HG02973 (cell line): Measurements from ENCODE around the gene ZNF814.
"Not testable (repeated sequence)": the region's sequence is repeated elsewhere in the genome, so short reads cannot be mapped to it uniquely, and the experiment has no call there.

Experiments
- ATAC-seq: cut with Tn5 transposase; IDR thresholded peaks from one replicate; pipeline ENCODE4 v1.9.1; 2021; ENCODE audit warnings: moderate library complexity; ENCODE audit not compliant: unreplicated experiment

ZNF814 gene

GRCh38 chr19:57888560-57889231, at the start of gene ZNF814:
ZNF814 (minus strand) TSS chr19:57889037; CDS start chr19:57888802, 235 bp downstream.
- no peak for ATAC-seq

DNA sequence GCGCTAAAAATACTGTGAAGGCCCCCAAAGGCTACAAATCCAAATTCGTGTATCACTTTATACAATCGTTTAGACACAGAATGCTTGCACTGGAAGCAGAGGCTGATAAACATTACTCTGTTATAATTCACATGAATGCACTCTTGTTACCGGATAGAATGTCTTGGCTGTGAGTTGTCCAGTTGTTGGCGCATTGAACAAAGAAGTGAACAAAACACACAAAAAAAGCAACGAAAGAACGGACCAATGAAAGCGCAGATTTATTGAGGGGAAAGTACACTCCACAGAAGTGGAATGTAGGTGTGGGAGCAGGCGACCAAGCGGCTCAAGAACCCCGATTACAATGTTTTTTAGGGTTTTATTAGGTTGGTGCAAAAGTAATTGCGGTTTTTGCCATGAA, 46.9 kb upstream of the ZNF814 start:
- no peak for ATAC-seq

- ATAC-seq, result no peak
Measured at GRCh38 chr19:57934820-57935665, 46.2 kb upstream of the ZNF814 start, which contains the start of gene ZNF418. ZNF418 (minus strand) TSS chr19:57935402; CDS start chr19:57933822, 1,580 bp downstream.

DNA sequence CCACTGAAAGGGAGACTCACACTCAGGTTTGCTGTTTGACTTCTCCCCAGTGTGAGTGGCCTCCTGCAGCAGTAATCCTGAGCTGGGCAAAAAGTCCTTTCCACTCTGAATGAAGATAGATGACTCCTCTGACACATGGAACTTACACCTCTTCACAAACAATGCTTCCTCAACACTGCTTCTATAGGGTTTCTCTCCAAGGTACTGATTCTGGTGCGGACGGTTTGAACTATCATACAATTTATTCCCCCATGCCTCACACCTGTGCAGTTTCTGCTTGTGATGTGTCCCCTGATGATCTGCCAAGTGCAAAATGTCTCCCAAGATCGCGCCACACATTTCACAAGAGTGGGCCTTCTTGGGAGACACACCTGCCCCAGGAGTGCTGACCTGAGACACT, 38.8 kb upstream of the ZNF814 start:
- no peak for ATAC-seq

DNA sequence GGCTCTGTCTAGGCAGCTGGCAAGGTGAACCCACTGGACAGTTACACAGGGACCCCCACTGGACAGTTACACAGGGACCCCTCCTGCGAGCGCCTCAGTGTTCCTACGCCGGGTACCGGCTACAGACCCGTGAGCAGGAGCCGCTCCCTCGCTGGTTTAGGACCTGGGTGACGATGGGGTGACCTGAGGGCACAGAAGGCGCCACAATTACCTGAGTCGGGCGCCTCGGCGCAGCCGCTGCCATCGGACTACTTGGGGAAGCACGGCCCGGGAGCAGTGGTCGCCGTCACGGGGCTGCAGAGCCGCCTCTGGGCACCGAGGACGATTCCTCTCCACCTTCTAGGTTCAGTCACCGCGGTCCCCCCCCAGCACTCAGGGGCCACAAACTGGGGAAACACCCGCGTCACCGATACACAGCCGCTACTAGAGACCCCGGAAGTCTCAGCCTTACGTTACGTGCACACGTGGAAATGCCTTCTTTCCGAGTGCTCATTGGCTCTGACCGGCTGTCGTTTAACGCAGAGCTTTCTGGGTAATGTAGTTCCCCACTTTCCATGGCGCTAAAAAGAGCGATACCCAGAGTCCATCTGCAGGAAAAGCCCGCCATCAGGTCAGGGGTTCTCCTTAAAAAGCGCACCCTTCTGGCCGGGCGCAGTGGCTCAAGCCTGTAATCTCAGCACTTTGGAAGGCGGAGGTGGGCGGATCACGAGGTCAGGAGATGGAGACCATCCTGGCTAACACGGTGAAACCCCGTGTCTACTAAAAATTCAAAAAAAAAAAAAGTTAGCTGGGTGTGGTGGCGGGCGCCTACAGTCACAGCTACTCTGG, 27.5 kb upstream of the ZNF814 start, which contains the start of gene ZNF417:
Gene ZNF417, minus strand, starts transcription at position 425 of the 828 bp plus-strand sequence. Its CDS starts 181 bp downstream, at position 244.
- peak; percentile 99 for ATAC-seq

GRCh38 chr19:57914531-57914930, 25.7 kb upstream of the ZNF814 start:
- no peak for ATAC-seq

- no peak for ATAC-seq
Measured at GRCh38 chr19:57907394-57907793, 18.6 kb upstream of the ZNF814 start.

GRCh38 chr19:57905258-57905657, 16.4 kb upstream of the ZNF814 start:
- no peak for ATAC-seq

DNA sequence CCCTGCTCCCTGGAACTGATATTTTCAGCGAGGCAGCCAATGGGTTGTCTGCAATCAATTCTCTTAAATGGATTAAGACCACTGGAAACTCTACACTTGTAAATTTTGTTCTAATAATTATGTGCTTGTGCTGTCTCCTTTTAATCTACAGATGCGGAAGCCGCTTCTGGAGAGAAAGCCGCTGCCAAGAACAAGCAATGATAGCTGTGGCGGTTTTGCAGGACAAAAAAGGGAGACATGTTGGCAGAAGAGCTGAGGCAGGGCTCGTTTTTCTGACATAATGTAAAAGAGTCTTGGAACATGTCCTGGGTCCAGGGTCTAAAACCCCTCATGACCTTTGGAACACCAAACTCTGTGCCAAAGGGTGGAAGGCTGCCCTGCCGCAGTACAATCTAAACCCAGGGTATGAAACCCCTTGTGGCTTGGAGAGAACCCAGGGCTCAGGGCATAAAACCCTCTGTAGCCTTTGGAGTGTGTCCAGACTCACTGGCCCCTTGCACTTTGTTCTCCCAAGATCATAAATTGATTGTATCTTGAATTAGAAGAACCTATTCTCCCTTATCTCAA, 14.9 kb upstream of the ZNF814 start:
- no peak for ATAC-seq

DNA sequence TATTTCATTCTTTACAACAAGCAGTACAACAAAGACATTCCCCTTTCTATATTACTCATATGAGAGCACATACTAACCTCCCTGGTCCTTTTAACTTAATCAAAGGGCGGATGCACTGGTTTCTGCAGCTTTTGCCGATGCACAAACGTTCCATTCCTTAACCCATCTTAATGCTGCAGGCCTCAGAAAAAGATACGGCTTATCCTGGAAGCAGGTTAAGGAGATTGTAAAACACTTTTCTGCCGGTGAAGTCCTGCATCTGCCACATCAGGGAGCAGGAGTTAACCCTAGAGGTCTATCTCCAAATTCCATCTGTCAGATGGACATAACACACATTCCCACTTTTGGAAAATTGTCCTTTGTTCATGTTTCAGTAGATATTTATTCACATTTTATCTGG, 11.5 kb upstream of the ZNF814 start:
- no peak for ATAC-seq

DNA sequence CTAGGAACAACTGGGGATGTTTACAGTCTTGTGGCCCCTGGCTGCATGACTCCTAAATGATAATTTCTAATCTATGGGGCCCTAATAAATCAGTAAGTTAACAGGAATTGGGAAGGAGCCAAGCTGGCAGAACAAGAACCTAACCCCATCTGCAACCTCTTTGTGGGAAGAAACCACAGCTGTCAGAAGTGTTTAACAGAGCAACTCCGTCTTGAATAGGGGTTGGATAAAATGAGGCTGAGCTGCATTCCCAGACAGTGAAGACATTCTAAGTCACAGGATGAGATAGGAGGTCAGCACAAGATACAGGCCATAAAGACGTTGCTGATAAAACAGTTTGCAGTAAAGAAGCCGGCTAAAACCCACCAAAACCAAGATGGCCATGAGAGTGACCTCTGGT, 1.9 kb upstream of the ZNF814 start:
- not testable (repeated sequence) for ATAC-seq

DNA sequence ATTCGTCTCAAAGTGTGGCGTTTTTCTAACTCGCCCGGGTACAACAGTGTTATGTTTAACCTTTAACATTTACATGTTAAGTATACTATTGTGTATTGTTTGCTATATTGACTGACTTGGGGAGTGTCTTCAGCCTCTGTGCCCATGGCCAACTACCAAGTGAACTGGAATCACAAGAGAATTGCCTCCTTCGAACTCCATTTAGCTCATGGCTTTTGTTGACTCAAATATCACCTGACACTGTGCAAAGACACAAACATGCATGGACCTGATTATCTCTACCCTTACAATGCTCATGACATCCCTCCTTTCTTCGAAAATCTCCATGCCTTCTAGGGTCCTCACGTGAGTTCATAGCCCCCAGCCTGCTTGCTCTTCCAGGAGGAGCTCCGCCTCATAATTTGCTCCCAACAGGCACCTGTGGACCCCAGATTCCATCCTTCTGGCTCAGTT, 704 bp downstream of the ZNF814 start:
- no peak for ATAC-seq

GRCh38 chr19:57887195-57887941, 1.5 kb downstream of the ZNF814 start:
- ATAC-seq, result no peak

DNA sequence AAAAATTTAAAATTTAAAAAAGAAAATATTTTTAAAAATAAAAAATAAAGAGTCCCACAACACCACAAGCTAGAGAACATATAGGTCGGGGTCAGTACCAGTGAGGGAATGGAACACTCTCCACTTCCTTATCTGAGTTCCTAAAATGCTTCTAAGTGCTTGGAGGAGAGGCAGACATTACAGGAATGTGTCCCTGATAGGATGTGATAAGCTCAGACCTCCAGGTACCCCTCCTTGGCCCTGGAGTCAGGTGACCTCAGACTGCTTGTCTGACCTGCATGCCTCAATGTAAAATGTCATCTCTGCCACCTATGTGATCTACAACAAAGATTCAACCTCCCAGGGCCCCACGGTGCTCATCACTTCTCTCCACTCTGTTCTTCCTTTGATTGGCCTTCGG, 2.8 kb downstream of the ZNF814 start:
- ATAC-seq, result no peak

DNA sequence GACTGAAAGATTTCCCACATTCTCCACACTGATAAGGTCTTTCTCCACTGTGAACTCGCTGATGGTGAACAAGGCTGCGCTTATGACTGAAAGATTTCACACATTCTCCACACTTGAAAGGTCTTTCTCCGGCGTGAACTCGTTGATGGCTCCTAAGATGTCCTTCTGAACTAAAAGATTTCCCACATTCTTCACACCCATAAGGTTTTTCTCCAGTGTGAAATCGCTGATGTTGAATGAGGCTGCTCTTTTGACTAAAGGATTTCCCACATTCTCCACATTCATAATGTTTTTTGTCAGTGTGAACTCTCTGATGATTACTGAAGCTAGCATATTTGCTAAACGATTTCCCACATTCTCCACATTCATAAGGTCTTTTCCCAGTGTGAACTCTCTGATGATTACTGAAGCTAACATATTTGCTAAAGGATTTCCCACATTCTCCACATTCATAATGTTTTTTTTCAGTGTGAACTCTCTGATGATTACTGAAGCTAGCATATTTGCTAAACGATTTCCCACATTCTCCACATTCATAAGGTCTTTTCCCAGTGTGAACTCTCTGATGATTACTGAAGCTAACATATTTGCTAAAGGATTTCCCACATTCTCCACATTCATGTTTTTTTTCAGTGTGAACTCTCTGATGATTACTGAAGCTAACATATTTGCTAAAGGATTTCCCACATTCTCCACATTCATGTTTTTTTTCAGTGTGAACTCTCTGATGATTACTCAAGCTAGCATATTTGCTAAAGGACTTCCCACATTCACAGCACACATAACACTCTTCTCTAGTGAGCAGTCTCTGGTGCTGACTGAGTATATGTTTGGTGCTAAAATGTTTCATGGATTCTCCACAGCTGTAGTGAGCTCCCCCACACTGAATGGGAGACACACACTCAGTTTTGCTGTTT, 14.7 kb downstream of the ZNF814 start:
- not testable (repeated sequence) for ATAC-seq

GRCh38 chr19:57872450-57872849, 16.4 kb downstream of the ZNF814 start:
- no peak for ATAC-seq

DNA sequence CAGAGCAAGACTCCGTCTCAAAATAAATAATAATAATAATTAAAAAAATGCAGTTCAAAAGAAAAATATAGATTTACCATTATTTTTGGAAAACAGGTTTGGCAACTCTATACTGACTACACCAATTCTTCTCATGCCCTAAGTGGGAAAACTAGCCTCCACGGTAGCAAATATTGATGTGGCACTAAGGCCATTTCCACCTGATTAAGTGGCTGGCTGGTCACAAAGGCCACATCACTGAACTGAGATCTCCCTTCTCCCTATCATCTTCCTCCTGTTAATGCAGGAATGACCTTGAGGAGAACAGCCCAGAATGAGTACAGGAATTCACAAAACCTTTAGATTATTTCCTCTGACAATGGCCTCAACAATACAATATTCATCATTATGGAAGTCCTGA, 18.6 kb downstream of the ZNF814 start:
- no peak for ATAC-seq

DNA sequence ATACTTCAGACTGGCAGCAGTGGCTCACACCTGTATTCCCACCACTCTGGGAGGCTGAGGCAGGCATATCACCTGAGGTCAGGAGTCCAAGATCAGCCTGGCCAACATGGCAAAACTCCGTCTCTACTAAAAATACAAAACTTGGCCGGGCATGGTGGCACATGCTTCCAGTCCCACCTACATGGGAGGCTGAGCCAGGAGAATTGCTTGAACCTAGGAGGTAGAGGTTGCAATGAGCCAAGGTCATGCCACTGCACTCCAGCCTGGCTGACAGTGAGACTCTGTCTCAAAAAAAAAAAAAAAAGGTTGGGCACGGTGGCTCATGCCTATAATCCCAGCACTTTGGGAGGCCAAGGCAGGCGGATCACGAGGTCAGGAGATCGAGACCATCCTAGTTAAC, 19.2 kb downstream of the ZNF814 start:
- ATAC-seq, result not testable (repeated sequence)
